H1 (cell line): ENCODE data around the gene KIAA0513. TPM values are rescaled to one million over a fixed set of nuclear protein-coding genes. Genes with fewer than 3 reads are reported as not detected.
A peak's percentile ranks its signal among the peaks of the same experiment; 100 is the strongest.

ENCODE experiments used
- GABPA ChIP-seq: IDR thresholded peaks from 2 replicates; pipeline ENCODE4 v1.6.1; 2011; ENCODE audit warnings: mild to moderate bottlenecking, low read length, moderate library complexity, borderline replicate concordance; ENCODE audit not compliant: insufficient read depth
- MAX ChIP-seq: IDR thresholded peaks from 2 replicates; pipeline ENCODE4 v1.6.1; 2012; ENCODE audit warnings: inconsistent platforms
- polyA plus RNA-seq, 7 experiments: library from polyadenylated mRNA; depleted of rRNA in 3 of 7; stranded (reverse) in 5 of 7; unstranded in 2 of 7; fragments of >200 nt in 5 of 7; fragments of 200-250 nt in 2 of 7; gene quantifications; 1 replicate in 5 of 7; 2 replicates in 1 of 7; 4 replicates in 1 of 7; pipeline versions ENCODE4 v1.2.1 to v1.2.3, GENCODE V29; 2011 to 2013; ENCODE audit warnings: missing spikeins in 2 of 7, mixed read lengths in 2 of 7
- total RNA-seq: library from RNA; stranded (reverse); fragmentation: NEBNext Ultra II Directional; extraction: Animal tissue kit (Norgen Biotek cat#: 25700); gene quantifications from 2 replicates; pipeline ENCODE4 v1.2.1, GENCODE V29; 2021

KIAA0513 gene
- total and polyA plus RNA-seq, 2 of the 8 experiments (the other 6 are each of a cell fraction or from before 2014, with no cell fraction given): 2.1 to 6.1 TPM

- TF ChIP-seq GABPA (no peak), MAX (0 out of 2 replicates have a peak, but pooled peaks have one; percentile 23)
- TF ChIP-seq, all 59 proteins: peak for 5
These were observed 109.2 kb downstream of the KIAA0513 start (continued) for GRCh38 chr16:85136702-85137322.
